SH-SY5Y (cell line): ENCODE measurements around the gene OBP2A.

ENCODE experiments used
- GATA2 ChIP-seq: IDR thresholded peaks from 2 replicates; pipeline ENCODE4 v1.6.1; 2011; ENCODE audit warnings: mild to moderate bottlenecking, low read depth, low read length
- GATA3 ChIP-seq: IDR thresholded peaks from 2 replicates; pipeline ENCODE4 v1.6.1; 2011; ENCODE audit warnings: low read depth, mild to moderate bottlenecking, low read length, moderate library complexity

GRCh38 chr9:135515083-135515951 is 30.6 kb upstream of the OBP2A start:
- TF ChIP-seq GATA2 (no peak), GATA3 (no peak)
